T-cell (primary cell): Measurements from ENCODE around the gene PNPLA5. TPM values are rescaled to one million over a fixed set of nuclear protein-coding genes. Genes with fewer than 3 reads are reported as not detected.

ENCODE experiments used
- ATAC-seq, 4 experiments: fragments of 200-7000 bp in 3 of 4; fragments of 150-1000 bp in 1 of 4; cut with Tn5 transposase; replicated peaks in 1 of 4; 1 replicate in 3 of 4; 2 replicates in 1 of 4; pipeline ENCODE4 v1.10.0; 2021; ENCODE audit warnings: moderate library complexity in 3 of 4, mild to moderate bottlenecking in 2 of 4, moderate number of reproducible peaks in 1 of 4
- CTCF ChIA-PET, 2 donors: fragments of 300-600 bp; sonication (Branson Sonifier 250); formaldehyde crosslinking; loops; one replicate each; lab custom pipeline; 2022; ENCODE audit warnings: antibody characterized with exemption in 2 of 2; lab: Charles Lee
- POLR2A ChIA-PET, 2 donors: fragments of 300-600 bp; sonication (Branson Sonifier 250); formaldehyde crosslinking; loops; one replicate each; lab custom pipeline; 2022; ENCODE audit warnings: antibody characterized with exemption in 2 of 2; lab: Charles Lee
- DNase-seq, 35 experiments: peaks; one replicate each; pipeline versions ENCODE4 v3.0.0 to v3.0.0-alpha.2; 2013 to 2023
- H3K27ac ChIP-seq: one replicate; pipeline ENCODE4 v1.5.1; 2013; ENCODE audit warnings: low read length
- H3K27me3 ChIP-seq, 2 experiments: replicated peaks in 1 of 2; 1 replicate in 1 of 2; 2 replicates in 1 of 2; pipeline versions ENCODE4 v1.6.1 to v1.7.0; 2013; ENCODE audit warnings: low read length in 1 of 2, mixed read lengths in 1 of 2; ENCODE audit not compliant: control insufficient read depth in 2 of 2, insufficient read depth in 2 of 2; ENCODE audit errors: extremely low read depth in 1 of 2
- H3K36me3 ChIP-seq, 2 donors: 1 replicate in 1 of 2; 2 replicates in 1 of 2; pipeline versions ENCODE4 v1.6.1 to v1.7.0; 2013; ENCODE audit warnings: low read length in 1 of 2; ENCODE audit not compliant: control insufficient read depth in 2 of 2, insufficient read depth in 1 of 2; ENCODE audit errors: extremely low read depth in 1 of 2
- H3K4me1 ChIP-seq, 2 experiments: 1 replicate in 1 of 2; 2 replicates in 1 of 2; pipeline versions ENCODE4 v1.6.1 to v1.7.0; 2013; ENCODE audit warnings: low read length in 2 of 2, mixed read lengths in 1 of 2; ENCODE audit not compliant: insufficient read depth in 2 of 2, control insufficient read depth in 1 of 2; ENCODE audit errors: extremely low read depth in 1 of 2
- H3K4me3 ChIP-seq, 2 donors: 1 replicate in 1 of 2; 2 replicates in 1 of 2; pipeline versions ENCODE4 v1.5.1 to v1.7.0; 2013; ENCODE audit warnings: mild to moderate bottlenecking in 2 of 2, low read length in 1 of 2, moderate library complexity in 1 of 2; ENCODE audit not compliant: control insufficient read depth in 1 of 2; ENCODE audit errors: extremely low read depth in 1 of 2
- H3K9me3 ChIP-seq: 2 replicates; pipeline ENCODE4 v1.7.0; 2013
- H3K27ac Mint-ChIP-seq, 2 donors: one replicate each; pipeline ENCODE4 v1.8.0; 2020 to 2021; ENCODE audit warnings: mild to moderate bottlenecking in 2 of 2, mixed read lengths in 2 of 2
- H3K27me3 Mint-ChIP-seq, 2 donors: one replicate each; pipeline ENCODE4 v1.8.0; 2021 to 2022; ENCODE audit warnings: mixed read lengths in 2 of 2
- H3K36me3 Mint-ChIP-seq: one replicate; pipeline ENCODE4 v1.8.0; 2021; ENCODE audit warnings: mixed read lengths
- H3K4me1 Mint-ChIP-seq, 3 donors: one replicate each; pipeline ENCODE4 v1.8.0; 2020 to 2022; ENCODE audit warnings: mixed read lengths in 3 of 3, mild to moderate bottlenecking in 1 of 3
- H3K4me3 Mint-ChIP-seq, 3 donors: one replicate each; pipeline ENCODE4 v1.8.0; 2020 to 2022; ENCODE audit warnings: mild to moderate bottlenecking in 3 of 3, mixed read lengths in 3 of 3, moderate library complexity in 3 of 3
- H3K9me3 Mint-ChIP-seq, 3 donors: one replicate each; pipeline ENCODE4 v1.8.0; 2020 to 2022; ENCODE audit warnings: mixed read lengths in 3 of 3
- WGBS: methylation state at CpG from one replicate; pipeline ENCODE4 v1.1.5; 2013; ENCODE audit warnings: missing lambda C conversion rate; ENCODE audit not compliant: insufficient coverage; 5-methylcytosine and 5-hydroxymethylcytosine counted together
- total RNA-seq, 35 experiments: library from RNA in 6 of 35; stranded (reverse) in 6 of 35; fragments of 120-200 nt in 1 of 35; gene quantifications; one replicate each; pipeline versions ENCODE4 v1.2.1 to v1.2.4 and lab custom pipeline; 2013 to 2026

Gene PNPLA5
- total RNA-seq, 5 donors from 2014 or later (not counting 1 experiment from before 2014, with no cell fraction given) = not detected

DNA sequence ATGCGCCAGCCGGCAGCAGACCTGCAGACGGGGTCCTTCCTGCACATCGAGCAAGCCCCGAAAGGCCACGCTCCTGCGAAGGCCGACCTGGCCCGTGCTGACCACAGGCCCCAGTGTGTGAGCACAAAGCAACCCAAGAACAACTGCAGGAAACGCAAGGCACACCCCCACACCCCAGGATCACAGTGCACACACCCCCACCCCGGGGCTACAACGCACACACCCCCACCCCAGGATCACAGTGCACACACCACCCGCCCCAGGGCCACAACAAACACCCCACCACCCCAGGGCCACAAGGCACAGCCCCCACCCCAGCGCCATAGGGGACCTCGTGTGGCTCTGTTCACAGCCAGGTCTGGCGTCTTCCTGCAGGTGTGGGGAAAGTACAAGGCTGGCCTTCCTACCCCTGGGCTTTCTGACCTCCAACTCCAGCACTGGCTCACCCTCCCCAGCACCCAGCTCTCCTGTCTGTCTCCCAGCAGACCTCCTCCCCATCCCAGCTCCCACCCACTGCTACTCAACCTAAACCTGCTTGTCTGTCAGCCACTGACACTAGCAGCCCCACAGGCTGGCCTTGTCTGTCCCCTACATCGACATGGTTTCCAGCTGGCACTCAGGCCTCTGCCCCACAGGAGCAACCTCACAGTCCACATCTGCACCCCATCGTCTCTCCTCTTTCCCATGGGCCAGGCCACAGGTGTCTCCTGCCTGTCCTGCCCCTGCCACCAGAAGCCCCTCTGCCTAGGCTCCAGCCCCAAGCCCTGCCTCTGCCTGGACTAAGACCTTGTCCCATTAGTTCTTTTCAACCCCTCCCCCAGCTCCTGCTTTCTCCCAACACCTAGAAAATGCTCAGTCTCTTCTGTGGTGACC, 59.2 kb downstream of the PNPLA5 start:
- no peaks in the 10 kb centered on the region for H3K4me1 ChIP-seq
- H3K36me3 ChIP-seq = no peaks in the 10 kb centered on the region
- no peaks in the 10 kb centered on the region for H3K9me3 ChIP-seq
- H3K27me3 ChIP-seq = peaks cover 0 to 25% of the 10 kb centered on the region in 2 experiments
- ChIA-PET CTCF (no interaction called here), POLR2A (no interaction called here)
- Mint-ChIP-seq H3K27ac (no peak overlapping the region), H3K27me3 (peaks cover 4 to 11% of the 10 kb centered on the region in 2 donors), H3K4me1 (no peaks in the 10 kb centered on the region), H3K9me3 (no peaks in the 10 kb centered on the region), H3K4me3 (no peak overlapping the region), H3K36me3 (no peaks in the 10 kb centered on the region)
- no peak overlapping the region for H3K27ac ChIP-seq
- no peak for DNase-seq
- no peak for ATAC-seq
- 84% methylated on average over 11 of the region's 18 CpGs for WGBS
- no peak overlapping the region for H3K4me3 ChIP-seq

GRCh38 chr22:43831561-43832392, 60.0 kb downstream of the PNPLA5 start:
- CTCF ChIA-PET = no interaction called here
- no peak for DNase-seq
- Mint-ChIP-seq H3K27ac (no peak overlapping the region), H3K36me3 (no peaks in the 10 kb centered on the region), H3K4me3 (no peak overlapping the region), H3K27me3 (peaks cover 4 to 11% of the 10 kb centered on the region in 2 donors), H3K9me3 (no peaks in the 10 kb centered on the region), H3K4me1 (no peaks in the 10 kb centered on the region)
- H3K4me1 ChIP-seq = no peaks in the 10 kb centered on the region
- POLR2A ChIA-PET = no interaction called here
- H3K27ac ChIP-seq = no peak overlapping the region
- ATAC-seq = no peak
- no peaks in the 10 kb centered on the region for H3K9me3 ChIP-seq
- H3K36me3 ChIP-seq = no peaks in the 10 kb centered on the region
- H3K4me3 ChIP-seq = no peak overlapping the region
- H3K27me3 ChIP-seq = peaks cover 0 to 20% of the 10 kb centered on the region in 2 experiments
- 81% methylated on average over 27 of the region's 33 CpGs for WGBS

GRCh38 chr22:43830931-43831560, 60.8 kb downstream of the PNPLA5 start:
- Histone ChIP-seq H3K27me3 (peaks cover 0 to 18% of the 10 kb centered on the region in 2 experiments), H3K4me1 (no peaks in the 10 kb centered on the region), H3K4me3 (no peak overlapping the region), H3K27ac (no peak overlapping the region), H3K36me3 (no peaks in the 10 kb centered on the region), H3K9me3 (no peaks in the 10 kb centered on the region)
- Mint-ChIP-seq H3K4me1 (no peaks in the 10 kb centered on the region), H3K9me3 (no peaks in the 10 kb centered on the region), H3K36me3 (no peaks in the 10 kb centered on the region), H3K4me3 (no peak overlapping the region), H3K27me3 (peaks cover 4 to 11% of the 10 kb centered on the region in 2 donors), H3K27ac (no peak overlapping the region)
- ChIA-PET CTCF (no interaction called here), POLR2A (no interaction called here)
- no peak for DNase-seq
- 81% methylated on average over 10 of the region's 12 CpGs for WGBS
- no peak for ATAC-seq

DNA sequence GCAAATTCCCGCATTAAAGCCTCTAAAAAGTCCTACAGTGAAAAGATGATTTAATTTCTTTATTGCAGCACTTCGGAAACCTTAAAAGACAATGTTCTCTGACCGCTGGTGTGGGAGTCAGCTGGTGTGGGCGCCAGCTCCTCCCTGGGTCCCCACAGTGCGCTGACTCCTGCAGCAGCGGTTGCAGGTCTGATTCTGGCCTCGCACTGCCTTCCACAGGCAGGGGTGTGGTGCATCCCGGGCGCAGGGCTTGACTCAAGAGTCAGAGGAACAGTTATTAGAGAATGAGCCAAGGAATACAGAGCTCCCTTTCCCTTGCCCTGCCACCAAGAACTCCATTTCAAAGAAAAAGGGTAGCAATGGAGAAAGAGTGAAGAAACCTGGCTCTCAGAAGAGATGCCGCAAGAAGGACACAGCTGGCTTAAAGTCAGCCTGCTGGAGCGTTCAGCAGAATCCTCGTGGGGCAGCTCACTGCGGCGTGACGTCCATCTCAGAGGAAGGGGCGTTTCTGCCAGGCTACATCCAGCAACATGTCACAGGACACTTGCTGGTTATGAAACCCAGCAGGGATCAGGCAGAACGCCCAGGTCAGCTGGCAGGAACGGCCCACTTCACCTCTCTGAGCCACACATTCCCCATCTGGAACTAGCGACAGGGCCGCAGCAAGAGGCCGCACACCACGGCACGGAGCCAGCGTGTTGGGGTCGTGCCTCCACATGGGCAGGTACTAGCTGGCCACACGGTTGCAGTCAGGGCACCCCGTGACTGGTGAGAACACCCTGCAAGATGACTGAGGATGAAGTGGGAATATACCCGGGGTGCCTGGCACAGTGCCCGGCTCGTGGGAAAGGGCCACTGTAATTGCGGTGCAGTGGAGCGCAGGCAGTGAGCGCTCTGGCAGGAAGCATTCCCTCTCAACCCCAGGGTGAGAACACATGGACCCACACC, 61.6 kb downstream of the PNPLA5 start:
- Mint-ChIP-seq H3K4me3 (no peak overlapping the region), H3K36me3 (no peaks in the 10 kb centered on the region), H3K9me3 (no peaks in the 10 kb centered on the region), H3K4me1 (no peaks in the 10 kb centered on the region), H3K27ac (no peak overlapping the region), H3K27me3 (peaks cover 7 to 12% of the 10 kb centered on the region in 2 donors)
- ATAC-seq = no peak
- no peak overlapping the region for H3K27ac ChIP-seq
- POLR2A ChIA-PET = no interaction called here
- WGBS = 84% methylated on average over 20 of the region's 33 CpGs
- CTCF ChIA-PET = no interaction called here
- H3K4me1 ChIP-seq = no peaks in the 10 kb centered on the region
- H3K4me3 ChIP-seq = no peak overlapping the region
- H3K27me3 ChIP-seq = peaks cover 0 to 12% of the 10 kb centered on the region in 2 experiments
- no peaks in the 10 kb centered on the region for H3K9me3 ChIP-seq
- no peaks in the 10 kb centered on the region for H3K36me3 ChIP-seq
- no peak for DNase-seq

Other genes starting within 250 kb of the PNPLA5 start
- under 1 TPM; 0.26 to 0.89 (median 0.53) TPM for gene EFCAB6, start 79.7 kb downstream of the PNPLA5 start, total RNA-seq
- not detected for gene SULT4A1, start 29.5 kb downstream of the PNPLA5 start, total RNA-seq
- under 1 TPM in 3 of 5 donors, not detected in 2; 0.13 to 0.26 (median 0.16) TPM for gene PNPLA3, start 31.8 kb upstream of the PNPLA5 start, total RNA-seq
- gene SAMM50, start 63.4 kb upstream of the PNPLA5 start, total RNA-seq = 10 to 100 TPM; 27.1 to 40.4 (median 33.2) TPM
- gene PARVB, start 132.3 kb upstream of the PNPLA5 start, total RNA-seq = 10 to 100 TPM in 2 of 5 donors, 1 to 10 TPM in 3; 5.9 to 13.8 (median 8.2) TPM